ENCODE results near the gene RPAP2.
"Not testable (repeated sequence)": the region's sequence is repeated elsewhere in the genome, so short reads cannot be mapped to it uniquely, and the experiment has no call there.

RPAP2 gene

DNA sequence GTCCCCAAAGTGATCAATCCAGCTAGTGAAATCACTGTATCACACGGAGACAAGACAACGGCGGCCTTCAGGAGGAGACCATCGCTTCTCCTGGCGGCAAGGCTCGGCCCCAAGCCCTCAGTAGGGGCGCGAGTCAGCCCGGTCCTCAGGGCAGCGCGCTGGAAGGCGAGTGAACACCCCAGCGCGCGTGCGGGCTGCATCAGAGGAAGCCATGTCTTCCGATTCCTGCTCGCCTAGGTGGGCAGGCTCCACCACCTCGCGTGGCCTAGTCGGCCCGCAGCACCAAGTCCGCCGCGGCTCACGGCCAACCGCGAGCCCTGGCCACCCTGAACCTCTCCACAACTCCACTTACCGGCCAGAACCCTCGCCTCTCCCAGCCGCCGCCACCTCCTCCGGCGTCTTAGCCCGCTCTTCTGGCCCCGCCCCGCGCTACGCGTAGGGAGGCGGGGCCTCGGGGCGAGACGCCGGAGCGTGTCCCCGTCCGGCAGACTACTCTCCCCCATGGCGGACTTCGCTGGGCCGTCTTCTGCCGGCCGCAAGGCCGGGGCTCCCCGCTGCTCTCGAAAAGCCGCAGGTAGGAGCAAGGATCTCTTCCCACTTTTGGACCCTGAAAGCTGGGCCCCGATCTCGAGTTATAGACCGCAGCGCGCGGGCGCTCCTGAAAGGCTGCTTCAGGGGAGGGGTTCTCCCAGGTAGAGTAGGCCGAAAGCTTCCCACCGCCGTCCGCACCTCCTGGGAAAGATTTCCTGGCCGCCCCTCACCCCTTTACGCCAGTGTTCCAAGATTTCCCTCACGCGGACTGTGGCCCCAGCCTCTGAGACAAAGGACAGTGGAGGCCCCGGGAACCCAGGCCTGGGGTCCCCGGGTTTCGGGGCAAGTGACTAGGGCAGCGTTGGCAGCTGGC, at the start of gene RPAP2, which contains the start of gene GLMN:
RPAP2 (plus strand) TSS at position 487 of the 904 bp plus-strand sequence; CDS start at position 502, 15 bp downstream.
GLMN (minus strand) TSS at position 415 of the 904 bp plus-strand sequence. CDS start 988 bp downstream, outside the sequence.
- DNase-seq (ENCODE audit: extremely low read depth in 1 of 2, low read depth in 1 of 2): peak; percentile 59 to 64

DNA sequence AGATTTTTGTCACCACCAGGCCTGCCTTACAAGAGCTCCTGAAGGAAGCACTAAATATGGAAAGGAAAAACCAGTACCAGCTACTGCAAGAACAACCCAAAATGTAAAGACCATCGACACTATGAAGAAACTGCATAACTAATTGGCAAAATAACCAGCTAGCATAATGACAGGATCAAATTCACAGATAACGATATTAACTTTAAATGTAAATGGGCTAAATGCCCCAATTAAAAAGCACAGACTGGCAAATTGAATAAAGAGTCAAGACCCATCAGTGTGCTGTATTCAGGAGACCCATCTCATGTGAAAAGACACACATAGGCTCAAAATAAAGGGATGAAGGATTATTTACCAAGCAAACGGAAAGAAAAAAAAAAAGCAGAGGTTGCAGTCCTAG, 44.1 kb upstream of the RPAP2 start:
- DNase-seq (ENCODE audit: extremely low read depth in 1 of 2, low read depth in 1 of 2): not testable (repeated sequence)

GRCh38 chr1:92259350-92259749, 39.5 kb upstream of the RPAP2 start:
- DNase-seq (ENCODE audit: extremely low read depth in 1 of 2, low read depth in 1 of 2): no peak

- DNase-seq (ENCODE audit: extremely low read depth in 1 of 2, low read depth in 1 of 2): no peak
Observed at GRCh38 chr1:92262516-92262915, 36.3 kb upstream of the RPAP2 start.

DNA sequence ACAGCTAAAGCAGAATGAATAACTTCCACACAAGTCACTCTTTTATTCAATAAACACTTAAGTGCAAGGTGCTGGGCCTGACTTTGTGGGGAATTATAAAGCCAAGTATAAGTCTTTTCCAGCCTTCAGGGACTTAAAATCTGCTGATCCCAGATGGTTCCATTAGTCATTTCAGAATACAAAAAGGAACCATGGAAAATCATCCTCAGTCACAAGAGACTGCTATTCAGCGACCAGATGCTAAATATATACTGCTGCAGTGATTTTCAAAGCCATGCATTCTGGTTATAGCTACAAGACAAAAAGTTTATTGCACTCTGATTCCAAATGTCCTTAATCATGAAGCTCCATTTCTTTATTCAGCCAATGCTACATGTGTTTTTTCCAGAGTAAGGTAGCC, 25.8 kb upstream of the RPAP2 start:
- DNase-seq (ENCODE audit: extremely low read depth in 1 of 2, low read depth in 1 of 2): no peak

DNA sequence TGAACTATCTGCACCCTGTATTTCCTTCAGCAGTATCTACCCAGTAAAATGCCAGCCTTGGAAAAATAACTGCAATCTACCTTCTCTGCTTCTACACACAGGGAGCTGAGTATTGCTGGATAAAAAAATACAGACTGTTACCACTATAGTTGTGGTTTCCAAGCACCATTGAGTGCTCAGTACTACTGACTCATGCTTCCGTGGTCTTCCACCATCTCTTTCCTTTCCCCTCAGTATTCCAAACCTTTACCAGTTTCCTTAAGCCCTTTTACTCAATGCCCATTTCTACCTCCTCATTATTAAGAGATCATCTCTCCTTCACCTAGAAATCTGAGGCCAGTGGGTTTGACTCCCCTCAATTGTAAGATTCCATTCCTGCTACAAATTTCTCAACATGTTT, 23.9 kb upstream of the RPAP2 start:
- DNase-seq (ENCODE audit: extremely low read depth in 1 of 2, low read depth in 1 of 2): no peak

GRCh38 chr1:92276082-92276481, 22.8 kb upstream of the RPAP2 start:
- DNase-seq (ENCODE audit: extremely low read depth in 1 of 2, low read depth in 1 of 2): no peak

- no peak for DNase-seq (ENCODE audit: extremely low read depth in 1 of 2, low read depth in 1 of 2)
Observed at GRCh38 chr1:92277105-92277723, 21.6 kb upstream of the RPAP2 start.

DNA sequence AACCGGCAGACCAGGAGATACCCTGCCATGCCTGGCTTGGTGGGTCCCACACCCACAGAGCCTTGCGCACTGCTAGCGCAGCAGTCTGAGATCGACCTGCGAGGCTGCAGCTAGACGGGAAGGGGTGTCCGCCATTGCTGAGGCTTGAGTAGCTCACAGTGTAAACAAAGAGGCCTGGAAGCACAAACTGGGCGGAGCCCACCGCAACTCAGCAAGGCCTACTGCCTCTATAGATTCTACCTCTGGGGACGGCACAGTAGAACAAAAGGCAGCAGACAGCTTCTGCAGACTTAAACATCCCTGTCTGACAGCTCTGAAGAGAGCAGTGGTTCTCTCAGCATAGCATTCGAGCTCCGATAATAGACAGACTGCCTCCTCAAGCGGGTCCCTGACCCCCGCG, 19.1 kb upstream of the RPAP2 start:
- not testable (repeated sequence) for DNase-seq (ENCODE audit: extremely low read depth in 1 of 2, low read depth in 1 of 2)

DNA sequence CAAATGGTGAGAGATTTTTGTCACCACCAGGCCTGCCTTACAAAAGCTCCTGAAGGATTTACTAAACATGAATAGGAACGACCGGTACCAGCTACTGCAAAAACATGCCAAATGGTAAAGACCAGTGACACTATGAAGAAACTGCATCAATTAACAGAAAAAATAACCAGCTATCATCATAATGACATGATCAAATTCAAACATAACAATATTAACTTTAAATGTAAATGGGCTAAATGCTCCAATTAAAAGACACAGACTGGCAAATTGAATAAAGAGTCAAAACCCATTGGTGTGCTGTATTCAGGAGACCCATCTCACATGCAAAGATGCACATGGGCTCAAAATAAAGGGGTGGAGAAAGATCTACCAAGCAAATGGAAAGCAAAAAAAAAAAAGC, 17.4 kb upstream of the RPAP2 start:
- not testable (repeated sequence) for DNase-seq (ENCODE audit: extremely low read depth in 1 of 2, low read depth in 1 of 2)

DNA sequence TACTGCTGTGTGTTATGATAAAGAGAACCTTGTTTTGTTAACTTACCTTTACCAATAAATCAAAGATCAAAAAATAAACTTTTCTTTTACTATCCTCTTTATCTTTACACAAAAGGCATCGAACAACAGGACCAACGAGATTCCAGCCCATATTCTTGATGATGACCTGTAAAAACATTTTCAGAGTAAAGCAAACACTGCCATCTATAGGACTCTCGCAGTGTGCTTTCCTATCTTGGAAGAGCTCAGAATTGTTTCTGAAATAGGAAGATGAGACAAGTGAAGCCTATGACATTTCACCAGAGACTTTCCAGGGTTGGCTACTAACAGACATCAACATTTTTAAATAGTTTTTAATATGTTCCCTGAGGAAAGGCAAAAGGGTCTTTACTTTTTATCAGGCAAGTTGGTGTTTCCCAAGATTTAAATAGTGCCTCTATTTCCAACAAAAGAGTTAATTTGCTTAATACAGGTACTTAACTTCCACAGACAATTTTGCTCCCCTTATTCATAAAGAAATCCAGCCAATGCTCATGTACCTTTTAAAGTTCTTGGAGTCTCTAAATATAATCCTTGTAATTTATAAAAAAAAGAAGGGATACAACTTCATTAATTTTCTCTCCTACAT, 7.4 kb upstream of the RPAP2 start:
- DNase-seq (ENCODE audit: extremely low read depth in 1 of 2, low read depth in 1 of 2): no peak

DNA sequence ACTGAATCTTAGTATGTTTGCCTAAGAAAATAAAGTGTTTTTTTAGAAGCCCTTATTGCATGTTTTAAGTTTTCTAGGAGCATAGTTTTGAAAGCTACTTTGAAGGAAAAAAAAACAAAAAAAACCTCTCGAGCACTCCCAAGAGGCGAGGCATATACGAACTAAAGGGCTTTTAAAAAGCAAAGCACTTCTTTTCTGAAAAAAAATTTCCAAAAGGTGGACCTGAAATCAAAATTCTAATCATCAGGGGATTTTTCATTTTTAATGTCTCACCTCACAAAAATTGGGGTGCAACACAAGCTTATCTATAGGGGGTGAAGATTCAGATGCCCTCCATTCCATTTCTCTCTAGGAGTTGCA, 666 bp upstream of the RPAP2 start:
- no peak for DNase-seq (ENCODE audit: extremely low read depth in 1 of 2, low read depth in 1 of 2)

DNA sequence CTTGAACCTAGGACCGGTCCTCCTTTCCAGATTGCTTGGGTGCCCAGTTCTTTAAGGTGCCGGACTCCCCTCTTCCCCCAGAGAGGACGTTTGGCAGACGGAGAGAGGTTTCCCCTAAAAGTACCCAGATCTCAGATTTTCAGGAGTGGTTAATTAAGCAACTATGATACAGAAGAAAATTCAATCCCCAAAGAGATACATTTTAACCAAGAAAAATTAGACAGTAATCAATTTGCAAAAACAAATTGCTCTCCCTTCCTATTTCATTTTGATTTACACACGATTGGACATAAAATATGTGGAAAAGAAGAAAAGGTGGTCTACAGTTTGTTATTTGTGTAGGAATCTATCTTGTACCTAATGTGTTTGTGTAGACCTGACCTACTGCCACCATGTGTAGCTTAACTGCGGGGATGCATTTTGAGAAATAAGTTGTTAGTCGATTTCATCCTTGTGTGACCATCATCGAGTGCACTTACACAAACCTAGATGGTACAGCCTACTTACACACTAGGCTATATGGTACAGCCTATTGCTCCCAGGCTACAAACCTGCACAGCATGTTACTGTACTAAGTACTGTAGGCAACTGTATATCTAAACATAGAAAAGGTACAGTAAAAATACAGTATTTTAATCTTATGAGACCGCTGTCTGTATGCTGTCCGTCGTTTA, 755 bp downstream of the RPAP2 start:
- no peak for DNase-seq (ENCODE audit: extremely low read depth in 1 of 2, low read depth in 1 of 2)

DNA sequence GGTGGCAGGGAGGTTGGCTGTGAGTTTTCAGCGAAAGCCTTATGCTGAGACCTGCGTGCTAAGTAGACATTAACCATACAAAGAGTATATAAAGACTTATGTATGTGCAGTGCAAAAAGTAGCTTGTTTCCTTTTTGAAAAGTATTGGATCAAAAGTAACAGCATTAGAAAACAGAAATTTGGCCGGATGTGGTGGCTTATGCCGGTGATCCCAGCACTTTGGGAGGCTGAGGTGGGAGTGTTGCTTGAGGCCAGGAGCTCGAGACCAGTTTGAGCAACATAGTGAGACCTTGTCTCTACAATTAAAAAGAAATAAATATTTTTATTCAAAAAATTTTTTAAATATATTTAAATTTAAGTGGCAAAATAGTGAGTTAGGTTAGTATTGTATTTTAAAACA, 2.2 kb downstream of the RPAP2 start:
- no peak for DNase-seq (ENCODE audit: extremely low read depth in 1 of 2, low read depth in 1 of 2)

- DNase-seq (ENCODE audit: extremely low read depth in 1 of 2, low read depth in 1 of 2): no peak
Observed at GRCh38 chr1:92306020-92306419, 7.2 kb downstream of the RPAP2 start.

DNA sequence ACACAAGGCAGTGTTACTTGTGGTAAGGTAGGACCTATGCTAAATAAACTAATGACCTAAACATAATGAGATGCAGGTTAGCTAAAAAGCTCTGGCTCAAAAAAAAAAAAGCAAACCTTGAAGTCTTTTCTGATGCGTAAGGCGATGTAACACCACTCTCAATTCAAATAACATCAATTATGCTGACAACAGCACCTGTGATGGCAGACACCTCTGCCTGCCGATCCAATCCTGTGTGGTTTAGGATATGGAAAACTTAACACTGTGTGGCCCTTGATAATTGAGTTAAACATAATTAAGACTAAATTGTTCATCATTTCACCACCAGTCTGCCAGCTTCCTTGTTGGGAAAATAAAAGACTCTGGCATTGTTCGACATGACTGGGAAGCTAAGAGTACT, 9.1 kb downstream of the RPAP2 start:
- no peak for DNase-seq (ENCODE audit: extremely low read depth in 1 of 2, low read depth in 1 of 2)

DNA sequence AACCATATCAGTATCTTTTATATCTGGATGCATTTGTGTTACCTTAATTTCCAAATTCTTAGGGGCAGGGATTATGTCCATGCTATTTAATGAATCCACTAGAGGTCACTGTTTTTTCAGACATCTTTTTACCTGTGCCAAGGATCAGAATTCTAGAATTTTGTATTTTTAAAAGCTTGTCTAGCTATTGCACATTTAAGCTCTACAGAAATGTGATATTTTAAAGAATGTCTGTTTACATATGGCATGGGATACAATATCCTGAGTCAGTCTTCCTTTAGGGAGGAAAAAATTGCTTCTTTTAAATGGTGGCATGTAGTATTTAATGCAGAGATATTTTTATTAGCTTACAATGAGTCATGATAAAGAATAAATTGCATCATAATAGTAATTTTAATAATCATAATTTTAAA, 11.3 kb downstream of the RPAP2 start:
- no peak for DNase-seq (ENCODE audit: extremely low read depth in 1 of 2, low read depth in 1 of 2)

- no peak for DNase-seq (ENCODE audit: extremely low read depth in 1 of 2, low read depth in 1 of 2)
Observed at GRCh38 chr1:92314024-92314423, 15.2 kb downstream of the RPAP2 start.

GRCh38 chr1:92315766-92316599, 17.1 kb downstream of the RPAP2 start:
- DNase-seq (ENCODE audit: extremely low read depth in 1 of 2, low read depth in 1 of 2): peak in 1 of 2 donors; percentile 45

GRCh38 chr1:92317836-92318493, 19.1 kb downstream of the RPAP2 start:
- DNase-seq (ENCODE audit: extremely low read depth in 1 of 2, low read depth in 1 of 2): no peak

Data from stimulated activated CD8-positive, alpha-beta memory T cell treated with anti-CD3 and anti-CD28 coated beads, Interleukin-7, amount 100 ng/mL, for 48 hours (primary cell).